ENCODE data around the gene AMBRA1.

Gene AMBRA1

DNA sequence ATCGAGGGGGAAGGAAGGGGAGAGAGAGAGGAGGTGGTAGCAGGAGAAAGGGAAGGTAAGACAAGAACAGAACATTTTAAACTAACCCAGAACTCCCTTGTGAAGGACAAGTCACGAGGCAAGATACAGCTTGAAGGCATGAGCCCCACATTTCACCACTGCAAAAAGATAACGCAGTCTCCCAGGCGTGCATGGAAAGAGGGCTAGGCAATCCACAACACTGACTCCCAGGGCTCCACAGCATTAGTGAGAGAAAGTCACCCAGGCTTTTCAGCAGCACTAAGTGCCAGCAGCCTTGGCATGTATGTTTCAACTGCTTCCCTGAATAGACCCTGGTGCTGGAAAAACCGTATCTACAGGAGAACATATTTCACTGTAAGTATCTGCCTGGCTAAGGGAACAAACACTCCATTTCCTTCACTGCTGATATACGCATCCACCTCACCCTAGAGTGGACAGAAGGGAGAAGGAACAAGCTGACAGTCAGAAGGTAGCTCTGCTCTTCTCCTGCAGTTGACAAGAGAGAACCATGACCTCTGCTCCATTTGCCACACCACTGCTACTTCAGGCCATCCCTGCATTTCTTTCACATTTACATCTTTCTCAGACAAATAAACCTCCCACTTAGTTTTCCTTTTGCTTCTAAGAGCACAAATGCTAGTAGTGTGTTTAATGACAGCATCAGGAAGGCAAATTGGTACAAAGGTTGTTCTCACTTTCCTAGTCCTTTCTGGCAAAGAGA is 87.9 kb downstream of the AMBRA1 start:
- peak; percentile 66 for DNase-seq (ENCODE audit: low read depth)

DNA sequence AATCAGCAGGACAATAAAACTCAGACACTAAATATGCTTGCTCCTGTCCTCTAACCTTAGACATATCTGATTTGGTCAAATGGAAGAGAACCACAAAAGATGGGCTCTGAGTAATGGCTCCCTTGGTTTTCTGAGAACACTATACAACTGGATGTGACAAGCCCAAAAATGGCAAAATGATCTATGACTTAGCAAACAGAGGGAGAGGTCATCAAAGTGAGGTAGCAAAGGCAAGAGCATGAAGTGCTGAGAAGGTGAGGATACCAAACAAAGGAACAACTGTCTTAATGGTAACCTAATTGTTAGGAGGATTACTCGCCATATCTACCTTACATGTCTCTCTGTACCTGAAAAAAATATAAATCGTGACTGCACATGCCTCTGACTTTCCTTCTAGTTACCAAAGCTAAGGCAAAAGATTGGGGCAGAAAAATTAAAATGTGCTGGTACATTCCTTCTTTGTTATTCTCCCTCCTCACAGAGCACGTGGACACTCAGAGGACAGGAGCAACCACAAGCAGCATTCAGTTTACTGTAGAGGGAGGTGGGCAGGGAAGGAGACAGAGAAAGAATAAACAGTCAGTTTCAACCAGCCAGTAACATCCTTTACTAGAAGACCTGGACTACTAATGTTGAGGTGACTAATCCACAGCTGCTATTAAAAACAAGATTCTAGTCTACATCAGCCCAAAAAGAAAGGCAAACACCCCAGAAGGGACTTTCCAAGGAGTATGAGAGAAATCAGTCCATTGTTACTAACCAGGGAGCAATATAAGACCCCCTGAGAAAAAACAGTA is 88.8 kb downstream of the AMBRA1 start:
- peak; percentile 46 for DNase-seq (ENCODE audit: low read depth)

DNA sequence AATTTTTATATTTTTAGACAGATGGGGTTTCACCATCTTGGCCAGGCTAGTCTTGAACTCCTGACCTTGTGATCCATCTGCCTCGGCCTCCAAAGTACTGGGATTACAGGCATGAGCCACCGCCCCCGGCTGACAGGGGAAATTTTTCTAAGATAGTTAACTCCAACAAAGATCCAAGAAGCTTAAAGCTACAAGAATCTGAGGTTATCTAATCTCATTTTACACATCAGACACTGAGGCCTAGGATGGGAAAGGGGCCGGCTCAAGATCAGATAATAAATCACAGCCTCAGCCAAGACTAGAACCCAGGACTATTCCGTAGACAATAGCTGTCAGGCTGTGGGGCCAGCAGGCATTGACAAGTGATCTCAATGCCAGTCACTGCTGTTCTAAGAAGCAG is 94.0 kb downstream of the AMBRA1 start:
- DNase-seq (ENCODE audit: low read depth): peak; percentile 41

DNA sequence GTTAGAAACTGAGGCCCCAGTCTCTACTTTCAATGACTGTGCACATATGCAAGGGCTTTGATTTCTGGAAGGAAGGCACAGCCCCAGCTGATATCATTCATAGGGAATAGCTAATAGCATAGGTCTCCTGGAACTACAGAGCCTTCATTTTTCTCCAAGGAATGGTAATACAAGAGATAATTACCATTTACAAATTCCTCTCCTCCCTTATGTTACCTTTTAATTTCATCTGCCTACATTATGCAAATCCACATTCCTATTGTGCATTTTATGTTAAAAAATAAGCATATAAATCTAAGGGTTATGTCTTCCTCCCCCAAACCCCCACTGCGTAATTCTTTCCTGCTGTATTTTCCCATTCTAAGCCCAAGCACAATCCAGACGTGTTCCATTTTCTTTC is 94.9 kb downstream of the AMBRA1 start:
- no peak for DNase-seq (ENCODE audit: low read depth)

DNA sequence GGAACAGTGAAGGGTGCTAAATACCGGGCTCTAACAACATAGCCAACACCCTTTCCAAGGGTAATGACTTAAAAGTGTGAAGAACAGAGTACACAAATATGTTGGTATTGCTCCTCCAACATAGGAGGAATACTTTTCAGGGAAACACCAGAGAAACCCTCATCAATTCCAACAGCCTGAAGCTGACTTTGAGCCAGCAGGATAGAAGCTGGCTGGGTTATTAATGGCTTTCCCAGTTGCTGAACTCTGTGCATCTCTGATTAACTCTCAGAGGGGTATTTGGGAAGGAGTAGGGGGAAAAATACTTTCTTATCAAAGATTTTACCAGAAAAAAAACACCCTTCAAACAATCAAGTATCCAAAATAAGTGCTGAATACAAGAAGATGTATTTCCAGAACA is 95.6 kb downstream of the AMBRA1 start:
- DNase-seq (ENCODE audit: low read depth): no peak

DNA sequence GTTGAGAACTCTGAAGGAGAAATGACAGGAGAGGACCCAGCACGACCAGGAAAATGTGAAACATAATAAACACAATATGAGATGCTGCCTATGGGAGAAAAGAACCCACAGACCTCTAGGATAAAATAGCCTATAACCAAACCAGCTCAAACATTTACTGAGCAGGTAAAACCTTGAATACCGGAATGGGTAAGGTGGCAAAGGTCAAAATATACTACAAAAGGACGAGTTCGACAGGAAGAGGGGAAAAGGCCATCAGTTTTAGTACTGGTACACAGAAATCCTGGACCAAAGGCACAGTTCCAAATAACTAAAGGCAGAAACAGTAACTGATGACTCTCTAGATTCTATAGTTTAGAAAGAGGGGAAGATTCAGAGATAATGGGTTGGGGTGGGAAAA is 96.3 kb downstream of the AMBRA1 start:
- no peak for DNase-seq (ENCODE audit: low read depth)

DNA sequence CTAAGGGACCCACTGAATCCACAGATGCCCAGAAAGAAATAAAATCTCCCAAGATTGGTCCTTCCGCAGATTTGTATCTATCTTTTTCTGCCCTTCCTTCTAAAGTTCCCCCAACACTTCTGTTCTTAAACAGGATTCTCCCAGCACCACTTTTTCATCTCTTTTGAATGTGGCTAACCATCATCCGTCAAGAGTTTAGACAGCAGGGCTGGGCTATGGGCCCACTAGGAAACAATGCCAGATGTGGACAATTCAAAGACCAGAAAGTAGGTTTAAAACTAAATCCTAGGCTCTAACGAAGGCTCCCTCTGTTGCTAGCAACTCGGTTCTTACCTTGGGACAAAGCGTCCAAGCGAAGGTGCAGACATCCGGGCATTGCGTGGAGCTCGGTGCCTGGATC is 100.0 kb downstream of the AMBRA1 start:
- DNase-seq (ENCODE audit: low read depth): no peak

DNA sequence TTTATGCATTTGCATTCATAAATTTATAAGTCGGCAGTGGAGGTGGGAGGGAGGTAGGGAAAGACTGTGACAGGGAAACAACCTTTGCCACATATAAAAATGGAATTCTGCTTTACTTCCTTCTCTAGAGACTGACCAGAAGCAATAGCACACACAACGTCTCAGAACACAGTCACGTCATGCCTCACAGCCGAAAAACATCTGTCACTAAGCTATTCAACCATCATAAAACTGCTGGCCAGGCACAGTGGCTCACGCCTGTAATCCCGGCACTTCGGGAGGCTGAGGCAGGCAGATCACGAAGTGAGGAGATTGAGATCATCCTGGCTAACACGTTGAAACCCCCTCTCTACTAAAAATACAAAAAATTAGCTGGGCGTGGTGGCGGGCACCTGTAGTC is 101.3 kb downstream of the AMBRA1 start:
- DNase-seq (ENCODE audit: low read depth): no peak

DNA sequence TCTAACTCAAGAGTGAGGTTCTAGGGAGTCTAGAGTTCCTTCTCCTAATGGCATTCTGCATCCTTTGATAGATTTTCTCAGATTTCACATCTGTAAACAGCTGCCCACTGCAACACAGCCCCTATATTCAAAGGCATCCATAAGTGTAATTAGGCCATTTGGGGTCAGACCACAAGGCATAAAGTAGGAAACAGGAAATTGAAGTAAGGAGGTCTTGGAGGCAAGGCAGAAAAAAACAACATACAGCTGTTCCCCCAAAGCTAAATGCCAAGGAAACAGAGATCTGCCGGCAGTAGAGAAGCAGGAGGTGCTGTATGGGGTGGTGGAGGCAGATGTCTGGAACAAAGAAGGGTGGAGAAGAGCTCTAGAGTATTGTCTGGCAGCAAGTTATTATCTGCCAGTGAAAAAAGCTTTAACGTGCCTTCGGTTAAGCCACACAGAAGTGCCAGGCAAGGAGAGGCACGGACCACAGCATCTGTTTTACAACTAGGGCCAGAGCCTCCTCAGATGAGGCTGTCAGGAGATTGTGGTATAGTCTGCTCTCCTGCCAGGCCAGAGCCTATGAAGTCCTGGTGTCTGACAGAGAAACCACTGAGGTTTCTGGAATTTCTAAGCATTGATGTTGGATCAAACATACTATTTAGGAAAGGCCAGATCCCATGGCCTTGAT is 102.0 kb downstream of the AMBRA1 start:
- peak; percentile 12 for DNase-seq (ENCODE audit: low read depth)

DNA sequence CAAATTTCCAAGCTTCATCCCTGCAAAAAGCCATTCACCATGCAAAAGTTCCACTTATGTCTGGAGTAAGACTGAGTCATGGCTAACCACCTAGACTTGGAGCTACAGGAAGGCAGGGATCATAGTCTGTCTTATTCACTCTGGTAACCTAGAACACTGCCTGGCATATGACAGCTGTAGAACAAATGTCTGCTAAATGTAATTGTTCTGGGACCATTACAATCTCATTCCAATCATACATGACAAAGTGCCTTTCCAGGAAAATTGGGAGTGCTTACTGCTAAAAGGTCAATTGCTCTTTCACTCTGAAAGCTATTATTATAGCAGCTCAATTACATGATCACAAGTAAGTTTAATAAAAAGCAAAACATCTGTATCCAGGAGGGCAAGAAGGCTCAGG is 103.2 kb downstream of the AMBRA1 start:
- peak; percentile 43 for DNase-seq (ENCODE audit: low read depth)

DNA sequence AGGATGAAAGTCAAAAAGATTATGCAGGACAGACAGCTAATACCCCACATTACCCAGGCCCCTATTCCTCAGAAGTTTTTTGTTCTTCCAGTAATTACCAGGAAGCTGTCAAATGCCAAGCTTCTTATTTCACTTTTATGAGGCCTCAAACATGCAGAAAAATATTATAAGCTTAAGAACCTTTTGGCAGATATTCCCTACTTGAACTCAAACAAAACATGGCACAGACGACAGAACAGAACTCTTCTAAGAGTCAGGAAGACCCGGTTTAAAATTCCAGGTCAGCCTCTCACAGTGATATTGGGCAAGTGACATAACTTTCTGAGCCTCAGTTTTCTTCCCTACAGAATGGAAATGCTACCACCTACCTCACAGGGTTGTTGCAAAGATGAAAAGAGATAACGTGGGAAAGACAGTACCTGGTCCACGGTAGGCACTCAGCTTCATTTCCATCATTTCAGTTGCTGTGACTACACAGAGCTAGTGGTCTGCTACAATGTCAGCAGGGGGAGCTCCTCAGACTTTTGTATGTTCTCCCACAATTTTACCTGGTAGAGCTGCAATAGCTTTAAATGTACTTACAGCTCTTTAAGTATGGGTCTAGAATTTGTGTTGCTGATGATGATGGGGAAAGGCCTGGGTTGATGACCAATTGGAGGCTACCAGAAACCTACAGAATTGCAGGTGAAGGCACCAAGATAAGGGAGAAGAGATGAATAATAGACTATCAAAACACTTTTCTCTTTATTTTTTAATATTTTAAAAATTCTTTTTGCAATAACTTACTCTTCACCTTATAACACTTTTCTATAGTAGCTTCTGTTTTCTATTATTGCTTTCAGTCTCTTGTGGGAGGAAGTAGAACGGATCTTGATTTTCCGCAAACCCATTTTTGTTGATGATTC is 103.9 kb downstream of the AMBRA1 start:
- peak; percentile 64 for DNase-seq (ENCODE audit: low read depth)

DNA sequence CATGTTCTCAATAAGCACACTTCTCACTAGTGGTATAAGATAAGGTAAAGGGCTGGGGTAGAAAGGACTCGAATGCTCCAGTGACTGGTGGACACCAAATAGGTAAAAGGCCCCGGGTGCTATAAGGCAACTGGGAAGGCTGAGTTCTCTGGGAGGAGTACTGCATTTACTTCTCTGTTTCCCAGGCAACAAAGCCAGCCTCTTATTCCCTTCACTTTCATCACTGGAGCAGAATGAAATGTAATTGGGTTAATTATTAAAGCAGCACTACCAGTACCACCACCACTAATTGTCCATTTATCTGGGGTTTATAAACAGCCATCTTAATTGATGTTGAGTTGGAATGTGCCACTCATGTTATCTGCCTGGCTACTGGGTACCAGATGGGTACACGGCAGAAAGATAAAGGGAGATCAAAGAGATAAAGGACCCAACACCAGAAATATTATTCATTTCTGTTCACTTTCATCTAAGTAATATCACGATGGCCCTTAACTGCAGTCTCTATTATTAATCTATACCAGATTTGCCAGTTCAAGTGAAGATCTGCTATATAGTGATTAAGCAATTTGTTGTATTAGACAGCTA is 107.9 kb downstream of the AMBRA1 start:
- no peak for DNase-seq (ENCODE audit: low read depth)

DNA sequence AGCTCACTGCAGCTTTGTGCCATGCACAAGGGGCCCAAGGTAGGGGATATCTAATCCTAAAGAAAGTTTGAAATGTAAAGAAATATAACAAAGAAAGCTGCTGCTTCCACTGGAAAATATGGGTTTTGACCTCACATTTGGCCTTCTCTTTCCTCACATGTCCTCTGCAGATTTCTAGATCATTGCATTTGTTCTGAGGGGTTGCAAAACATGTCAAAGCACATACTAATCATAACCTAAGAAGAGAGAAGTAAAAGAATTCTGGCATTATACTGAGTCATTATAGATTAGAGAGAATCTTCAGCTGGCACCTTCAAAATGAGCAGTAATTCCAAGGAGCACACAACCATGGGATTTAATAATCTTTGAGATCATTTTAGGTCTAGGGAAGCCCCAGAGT is 109.7 kb downstream of the AMBRA1 start:
- peak; percentile 55 for DNase-seq (ENCODE audit: low read depth)

DNA sequence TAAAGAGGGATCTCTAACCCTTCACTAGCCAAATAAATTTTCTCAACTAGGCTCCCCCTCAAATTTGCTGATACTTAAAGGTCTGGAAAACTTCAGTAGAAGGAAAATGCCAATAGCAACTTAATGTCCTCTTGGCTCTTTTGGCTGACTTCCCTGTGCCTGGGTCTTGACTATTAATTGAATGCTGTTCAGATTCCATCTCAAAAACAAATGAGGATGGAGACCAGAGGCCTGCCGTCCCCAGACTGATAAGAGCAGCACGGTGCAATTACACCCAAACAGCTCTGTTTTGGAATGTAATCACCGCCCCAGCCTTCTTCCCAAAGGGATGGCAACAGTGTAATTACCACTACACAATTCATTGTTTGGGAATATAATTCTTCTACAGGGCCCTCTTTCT is 112.9 kb downstream of the AMBRA1 start:
- no peak for DNase-seq (ENCODE audit: low read depth)

DNA sequence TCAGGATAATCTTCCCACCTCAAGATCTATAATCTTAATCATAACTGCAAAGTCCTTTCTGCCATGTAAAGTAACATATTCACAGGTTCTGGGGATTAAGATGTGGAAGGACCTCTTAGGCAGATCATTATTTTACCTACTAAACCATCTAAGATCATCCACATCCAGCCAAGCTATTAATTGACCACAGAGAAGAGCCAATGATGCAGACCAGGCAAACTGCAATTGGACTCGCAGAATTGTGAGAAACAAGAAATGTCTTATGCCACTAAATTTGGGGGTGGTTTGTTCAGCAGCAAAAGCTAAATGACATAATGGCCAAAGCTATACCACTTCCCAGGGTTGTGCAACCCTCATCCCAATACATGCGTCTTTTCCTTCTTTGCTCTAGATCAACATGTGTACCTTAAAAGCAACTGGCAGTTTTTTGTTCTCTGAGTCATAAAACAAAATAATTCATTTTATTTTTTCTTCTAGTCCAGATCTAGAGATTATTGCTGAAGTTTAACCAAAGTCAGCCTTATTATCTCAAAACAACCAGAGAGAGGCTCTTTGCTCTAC is 113.6 kb downstream of the AMBRA1 start:
- DNase-seq (ENCODE audit: low read depth): no peak

DNA sequence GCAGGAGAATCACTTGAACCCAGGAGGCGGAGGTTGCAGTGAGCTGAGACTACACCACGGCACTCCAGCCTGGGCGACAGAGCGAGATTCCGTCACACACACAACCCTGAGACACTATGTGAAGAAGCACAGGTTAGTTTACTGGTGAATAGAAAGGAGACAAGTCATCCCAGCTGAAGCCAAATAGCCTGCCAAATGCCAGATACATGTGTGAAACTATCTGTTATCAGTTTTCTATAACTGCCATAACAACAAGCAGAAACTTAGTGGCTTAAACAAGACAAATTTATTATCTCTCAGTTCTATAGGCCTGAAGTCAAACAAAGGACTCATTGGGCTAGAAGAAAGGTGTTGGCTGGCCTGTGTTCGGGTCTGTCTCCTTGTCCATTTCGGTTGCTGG is 114.2 kb downstream of the AMBRA1 start:
- DNase-seq (ENCODE audit: low read depth): no peak

DNA sequence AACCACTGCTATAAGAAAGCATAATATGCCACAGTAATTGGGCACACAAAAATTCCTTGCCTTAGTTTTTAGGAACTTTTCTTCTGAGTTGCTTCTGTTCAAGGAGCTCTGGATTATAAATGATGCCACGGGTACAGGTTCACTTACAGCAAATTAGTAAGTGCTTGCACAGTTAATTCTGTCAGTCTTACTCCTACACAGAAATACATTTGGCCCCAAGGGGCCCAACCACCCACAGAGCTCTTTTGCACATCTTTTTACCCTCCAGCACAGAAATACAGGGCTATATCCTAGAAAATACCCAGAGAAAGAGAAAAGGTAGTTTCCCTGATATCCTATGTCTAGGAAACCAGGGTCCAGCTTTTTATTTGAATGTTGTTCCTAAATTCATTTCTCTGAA is 115.6 kb downstream of the AMBRA1 start:
- no peak for DNase-seq (ENCODE audit: low read depth)

DNA sequence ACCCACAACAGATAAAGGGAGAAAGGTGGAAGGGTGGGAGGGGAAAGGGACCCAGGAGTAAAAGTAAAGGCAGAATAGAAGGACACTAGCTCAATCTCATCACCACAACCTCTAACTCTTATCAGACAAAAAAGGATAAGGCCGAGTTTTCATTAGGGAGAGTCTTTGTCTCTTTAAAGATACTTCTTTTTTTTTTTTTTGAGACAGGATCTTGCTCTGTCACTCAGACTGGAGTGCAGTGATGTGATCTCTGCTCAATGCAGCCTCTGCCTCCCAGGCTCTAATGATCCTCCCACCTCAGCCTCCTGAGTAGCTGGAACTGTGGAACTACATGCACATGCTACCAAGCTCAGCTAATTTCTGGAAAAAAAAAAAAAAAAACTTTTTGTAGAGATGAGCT is 116.7 kb downstream of the AMBRA1 start:
- no peak for DNase-seq (ENCODE audit: low read depth)

DNA sequence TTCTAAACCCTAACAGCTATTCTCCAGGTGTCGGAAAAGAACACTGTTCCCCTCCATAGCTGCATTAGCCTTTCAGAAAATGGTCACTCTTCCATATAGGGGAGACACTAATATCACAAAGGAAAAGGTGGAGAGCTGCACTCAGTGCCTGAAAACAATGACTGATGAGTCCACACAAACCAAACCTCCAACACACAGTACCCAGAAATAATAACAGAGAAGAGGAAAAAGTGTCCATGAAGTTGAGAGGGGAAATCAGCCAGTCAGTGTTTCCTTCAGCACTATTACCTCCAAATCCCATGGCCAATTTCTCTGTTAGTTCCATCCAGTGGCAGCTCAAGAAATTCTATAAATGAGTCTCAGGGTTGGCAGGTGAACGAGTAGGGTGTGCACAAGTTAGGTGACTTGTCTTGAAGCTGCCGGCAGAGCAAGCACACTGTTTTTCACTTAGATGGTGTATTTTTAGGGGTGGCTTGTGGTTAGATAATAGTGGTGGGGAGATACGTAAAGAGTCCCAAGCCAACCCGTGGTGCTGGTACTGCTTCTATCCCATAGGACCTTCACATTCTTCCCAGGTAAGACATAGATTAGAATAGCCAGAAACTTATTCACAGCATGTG is 117.8 kb downstream of the AMBRA1 start:
- DNase-seq (ENCODE audit: low read depth): no peak

DNA sequence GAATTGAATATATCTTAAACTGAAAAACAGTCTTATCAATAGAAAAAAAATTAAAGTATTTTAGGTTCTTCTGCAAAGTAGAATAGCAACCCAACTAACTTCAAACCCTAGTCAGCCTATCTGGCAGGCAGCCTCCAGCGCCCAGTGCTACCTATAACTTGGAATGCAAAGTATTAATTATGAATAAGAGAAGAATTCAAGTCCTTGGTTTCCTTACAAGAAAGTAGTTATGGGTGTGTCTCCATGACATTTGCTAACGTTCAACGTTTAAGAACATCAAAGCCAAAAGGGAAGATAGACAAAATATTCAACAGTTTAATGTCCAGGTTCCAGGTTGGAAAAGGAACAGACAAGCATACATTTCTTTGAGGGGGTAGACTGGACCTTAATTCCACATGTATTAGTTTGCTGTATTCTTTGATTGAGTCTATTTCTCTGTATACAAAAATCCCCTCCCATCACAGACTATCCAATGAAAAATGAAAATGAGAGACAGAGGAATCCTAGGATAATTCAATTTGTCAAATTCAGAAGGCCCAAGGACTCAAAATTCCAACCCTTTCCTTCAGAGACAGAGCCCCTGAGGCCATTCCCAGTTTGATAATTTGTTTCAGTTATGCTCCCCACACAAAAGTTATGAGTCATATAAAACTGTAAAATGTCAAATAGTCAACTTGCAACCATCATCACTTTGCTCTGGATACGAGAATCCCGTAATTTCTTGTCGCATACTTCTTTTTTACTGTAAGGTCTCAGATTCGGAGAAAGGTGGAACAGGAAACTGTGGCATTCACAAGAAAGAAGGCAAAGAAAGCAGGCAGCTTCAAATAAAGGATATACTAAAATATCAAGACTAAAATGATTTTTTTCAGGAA is 118.5 kb downstream of the AMBRA1 start:
- DNase-seq (ENCODE audit: low read depth): no peak

Measured in amniotic epithelial cell (primary cell).